Common myeloid progenitor, CD34-positive (primary cell): Measurements from ENCODE around the gene PLGRKT.
"Not testable (repeated sequence)": the region's sequence is repeated elsewhere in the genome, so short reads cannot be mapped to it uniquely, and the experiment has no call there.

Source experiments
- CTCF ChIA-PET: fragments of 350-600 bp; sonication (Branson Sonifier 250); formaldehyde crosslinking; loops from one replicate; lab custom pipeline; 2021; ENCODE audit warnings: antibody characterized with exemption; lab: Charles Lee
- POLR2A ChIA-PET: fragments of 350-600 bp; sonication (Branson Sonifier 250); formaldehyde crosslinking; loops from one replicate; lab custom pipeline; 2021; ENCODE audit warnings: antibody characterized with exemption; lab: Charles Lee
- DNase-seq, 3 donors: peaks; one replicate each; pipeline versions ENCODE4 v3.0.0 to v3.0.0-alpha.2; 2013
- H3K27ac ChIP-seq, 2 experiments: 1 replicate in 1 of 2; 2 replicates in 1 of 2; pipeline ENCODE4 v1.7.0; 2013; ENCODE audit warnings: inconsistent platforms in 2 of 2, low read length in 2 of 2, mild to moderate bottlenecking in 2 of 2, low read depth in 1 of 2, moderate library complexity in 1 of 2; ENCODE audit not compliant: severe bottlenecking in 2 of 2, insufficient read depth in 1 of 2, poor library complexity in 1 of 2
- H3K27me3 ChIP-seq, 5 experiments: replicated peaks in 2 of 5; 1 replicate in 3 of 5; 2 replicates in 2 of 5; pipeline versions ENCODE4 v1.6.1 to v1.7.0; 2013; ENCODE audit warnings: low read length in 4 of 5, mild to moderate bottlenecking in 2 of 5, moderate library complexity in 2 of 5, inconsistent platforms in 1 of 5; ENCODE audit not compliant: insufficient read depth in 5 of 5, control insufficient read depth in 4 of 5
- H3K36me3 ChIP-seq, 4 experiments: 1 replicate in 2 of 4; 2 replicates in 2 of 4; pipeline versions ENCODE4 v1.6.1 to v1.7.0; 2013; ENCODE audit warnings: low read length in 3 of 4, control low read depth in 1 of 4, mild to moderate bottlenecking in 1 of 4; ENCODE audit not compliant: control insufficient read depth in 4 of 4, insufficient read depth in 4 of 4
- H3K4me1 ChIP-seq, 4 experiments: 1 replicate in 3 of 4; 2 replicates in 1 of 4; pipeline versions ENCODE4 v1.6.1 to v1.7.1; 2013; ENCODE audit warnings: low read length in 3 of 4, mild to moderate bottlenecking in 3 of 4, control low read depth in 1 of 4, inconsistent platforms in 1 of 4, moderate library complexity in 1 of 4; ENCODE audit not compliant: control insufficient read depth in 4 of 4, insufficient read depth in 4 of 4; ENCODE audit errors: control extremely low read depth in 1 of 4
- H3K4me3 ChIP-seq, 7 experiments: 1 replicate in 4 of 7; 2 replicates in 3 of 7; pipeline versions ENCODE4 v1.5.1 to v1.7.0; 2013; ENCODE audit warnings: mild to moderate bottlenecking in 7 of 7, low read length in 6 of 7, moderate library complexity in 6 of 7, inconsistent platforms in 2 of 7, low read depth in 2 of 7, control low read depth in 1 of 7; ENCODE audit not compliant: insufficient read depth in 4 of 7, control insufficient read depth in 1 of 7; ENCODE audit errors: extremely low read depth in 1 of 7
- H3K9me3 ChIP-seq, 5 experiments: 1 replicate in 4 of 5; 2 replicates in 1 of 5; pipeline versions ENCODE4 v1.6.1 to v1.7.1; 2013; ENCODE audit warnings: low read length in 4 of 5, mild to moderate bottlenecking in 2 of 5, inconsistent platforms in 1 of 5, low read depth in 1 of 5, moderate library complexity in 1 of 5; ENCODE audit not compliant: control insufficient read depth in 4 of 5, insufficient read depth in 2 of 5; ENCODE audit errors: control extremely low read depth in 1 of 5
- WGBS: methylation state at CpG from one replicate; pipeline ENCODE4 v1.1.5; 2013; ENCODE audit not compliant: insufficient coverage; 5-methylcytosine and 5-hydroxymethylcytosine counted together

PLGRKT gene

DNA sequence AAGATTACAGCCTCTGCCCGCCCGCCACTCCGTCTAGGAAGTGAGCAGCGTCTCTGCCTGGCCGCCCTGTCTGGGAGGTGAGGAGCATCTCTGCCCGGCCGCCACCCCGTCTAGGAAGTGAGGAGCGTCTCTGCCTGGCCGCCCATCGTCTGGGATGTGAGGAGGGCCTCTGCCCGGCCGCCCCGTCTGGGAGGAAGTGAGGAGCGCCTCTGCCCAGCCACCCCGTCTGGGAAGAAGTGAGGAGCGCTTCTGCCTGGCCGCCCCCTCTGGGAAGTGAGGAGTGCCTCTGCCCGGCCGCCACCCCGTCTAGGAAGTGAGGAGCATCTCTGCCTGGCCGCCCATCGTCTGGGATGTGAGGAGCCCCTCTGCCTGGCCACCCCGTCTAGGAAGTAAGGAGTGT is 4.8 kb downstream of the PLGRKT start:
- DNase-seq, H3K4me3 ChIP-seq, H3K9me3 ChIP-seq, H3K27me3 ChIP-seq, H3K27ac ChIP-seq, POLR2A ChIA-PET, CTCF ChIA-PET: not testable (repeated sequence)
- whole genome bisulfite sequencing = 98% methylated on average over 22 of the region's 24 CpGs
- Histone ChIP-seq H3K36me3 (peaks cover 2 to 15% (median 7%) of the 10 kb centered on the region in 4 experiments), H3K4me1 (peaks cover 8 to 15% (median 10%) of the 10 kb centered on the region in 4 experiments)

GRCh38 chr9:5430912-5431311 is 6.8 kb downstream of the PLGRKT start:
- H3K27ac ChIP-seq = no peak overlapping the region
- CTCF ChIA-PET = interaction anchor here (2.0 kb wide), 1 partner anchor 10 kb away, joined by 5 read pairs; no protein-coding TSS in a partner anchor
- DNase-seq = no peak
- H3K36me3 ChIP-seq = peaks cover 2 to 15% (median 6%) of the 10 kb centered on the region in 4 experiments
- H3K9me3 ChIP-seq = no peaks in the 10 kb centered on the region
- 100% methylated on average over 2 of the region's 3 CpGs for WGBS
- POLR2A ChIA-PET = no interaction called here
- H3K4me3 ChIP-seq = no peak overlapping the region
- no peaks in the 10 kb centered on the region for H3K27me3 ChIP-seq
- peaks cover 0 to 3% (median under 1%) of the 10 kb centered on the region in 4 experiments for H3K4me1 ChIP-seq

DNA sequence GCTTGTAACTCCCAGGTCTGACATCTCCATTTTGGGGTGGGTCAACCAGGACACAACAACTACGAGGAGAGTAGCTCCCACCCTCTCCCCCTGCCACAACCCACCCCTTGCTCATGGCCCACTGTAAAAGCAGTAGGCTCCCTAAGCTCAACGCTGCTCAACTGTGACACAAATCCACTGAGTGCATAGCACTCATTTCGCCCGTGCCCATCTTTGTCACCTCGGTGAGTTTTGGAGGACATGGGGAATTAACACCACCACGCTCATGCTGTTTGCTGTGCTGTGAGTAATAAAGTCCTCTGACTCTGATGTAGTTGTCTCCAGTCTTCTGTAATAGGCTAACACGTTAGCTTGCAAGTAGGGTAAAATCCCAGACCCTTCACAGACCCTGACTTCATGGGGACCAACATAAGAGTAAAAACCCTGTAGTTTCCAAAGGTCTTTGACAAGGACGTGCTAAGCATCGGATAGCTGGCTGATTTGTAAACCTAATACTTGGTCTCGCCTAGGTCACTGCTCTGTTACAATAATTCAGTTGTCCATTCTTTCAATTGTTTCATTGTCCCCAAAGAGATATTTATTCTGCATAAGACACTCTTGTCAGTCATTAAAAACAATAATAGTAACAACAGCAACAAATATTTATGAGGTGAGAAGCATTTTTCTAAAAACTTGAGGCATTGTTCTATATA is 7.7 kb downstream of the PLGRKT start:
- Histone ChIP-seq H3K27me3 (no peaks in the 10 kb centered on the region), H3K4me3 (no peak overlapping the region), H3K4me1 (no peaks in the 10 kb centered on the region), H3K9me3 (no peaks in the 10 kb centered on the region), H3K27ac (no peak overlapping the region), H3K36me3 (peaks cover 2 to 11% (median 4%) of the 10 kb centered on the region in 4 experiments)
- 96% methylated on average over 10 of the region's 10 CpGs for WGBS
- CTCF ChIA-PET = interaction anchor here (1.2 to 2.0 kb wide), 3 partner anchors 10 to 171 kb away, joined by 3 to 5 read pairs (median 4); no protein-coding TSS in a partner anchor
- no peak for DNase-seq
- POLR2A ChIA-PET = no interaction called here

DNA sequence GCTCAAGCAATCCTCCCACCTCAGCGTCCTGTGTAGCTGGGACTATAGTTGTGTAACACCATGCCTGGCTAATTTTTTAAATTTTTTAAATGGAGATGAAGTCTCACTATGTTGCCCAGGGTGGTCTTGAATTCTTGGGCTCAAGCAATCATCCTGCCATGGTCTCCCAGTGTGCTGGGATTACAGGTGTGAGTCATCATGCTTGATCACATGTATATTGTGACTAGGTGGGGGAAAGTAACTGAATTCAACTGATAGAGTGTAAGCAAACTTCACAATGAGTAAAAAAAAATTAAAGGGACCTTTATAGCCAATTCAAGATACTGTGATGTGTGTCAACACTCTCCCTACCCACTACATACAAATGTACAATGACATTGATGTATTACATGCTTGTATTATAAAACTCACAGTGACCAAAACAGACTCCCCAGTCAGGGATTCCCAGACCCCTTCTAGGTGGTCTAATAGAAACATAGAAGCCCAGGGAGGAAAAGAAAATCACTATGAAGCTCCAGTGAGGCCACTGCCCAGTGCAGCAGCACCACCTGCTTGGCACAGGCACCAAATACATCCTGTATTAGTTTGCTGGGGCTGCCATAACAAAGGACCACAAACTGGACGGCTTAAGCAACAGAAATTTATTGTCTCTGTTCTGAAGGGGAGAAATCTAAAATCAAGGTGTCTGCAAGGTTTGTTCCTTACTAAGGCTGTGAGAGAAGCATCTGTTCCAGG is 8.8 kb downstream of the PLGRKT start:
- Histone ChIP-seq H3K27me3 (no peaks in the 10 kb centered on the region), H3K9me3 (no peaks in the 10 kb centered on the region), H3K27ac (no peak overlapping the region), H3K36me3 (peaks cover 2 to 8% (median 4%) of the 10 kb centered on the region in 4 experiments), H3K4me3 (no peak overlapping the region), H3K4me1 (no peaks in the 10 kb centered on the region)
- DNase-seq = no peak
- ChIA-PET CTCF (interaction anchor here (1.1 to 2.0 kb wide), 4 partner anchors 11 to 172 kb away, joined by 3 to 5 read pairs (median 4); no protein-coding TSS in a partner anchor), POLR2A (interaction anchor here (0.6 kb wide), 1 partner anchor 149 kb away, joined by 3 read pairs; no protein-coding TSS in a partner anchor)
- 100% methylated on average over 2 of the region's 2 CpGs for WGBS

- no peaks in the 10 kb centered on the region for H3K9me3 ChIP-seq
- H3K36me3 ChIP-seq = peaks cover 2 to 8% (median 4%) of the 10 kb centered on the region in 4 experiments
- 90% methylated on average over 3 of the region's 3 CpGs for WGBS
- no peak overlapping the region for H3K4me3 ChIP-seq
- H3K27me3 ChIP-seq = no peaks in the 10 kb centered on the region
- no peak overlapping the region for H3K27ac ChIP-seq
- H3K4me1 ChIP-seq = no peaks in the 10 kb centered on the region
- DNase-seq = no peak
- ChIA-PET POLR2A (interaction anchor here (0.6 kb wide), 1 partner anchor 148 kb away, joined by 3 read pairs; no protein-coding TSS in a partner anchor), CTCF (no interaction called here)
Measured at GRCh38 chr9:5428172-5428571, 9.6 kb downstream of the PLGRKT start.

GRCh38 chr9:5427005-5427404 is 10.7 kb downstream of the PLGRKT start:
- CTCF ChIA-PET = no interaction called here
- no peak overlapping the region for H3K4me3 ChIP-seq
- no peaks in the 10 kb centered on the region for H3K27me3 ChIP-seq
- no peak overlapping the region for H3K27ac ChIP-seq
- DNase-seq = no peak
- peaks cover 2 to 5% (median 3%) of the 10 kb centered on the region in 4 experiments for H3K36me3 ChIP-seq
- H3K4me1 ChIP-seq = no peaks in the 10 kb centered on the region
- no peaks in the 10 kb centered on the region for H3K9me3 ChIP-seq
- POLR2A ChIA-PET = no interaction called here
